ELR (cell line): ENCODE data around the gene MAD1L1.
"Not testable (repeated sequence)": the region's sequence is repeated elsewhere in the genome, so short reads cannot be mapped to it uniquely, and the experiment has no call there.

Source experiments
- DNase-seq: peaks from one replicate; pipeline ENCODE4 v3.0.0-alpha.2; 2015; ENCODE audit warnings: low read depth

MAD1L1 gene

GRCh38 chr7:1875392-1876199 lies 357.1 kb downstream of the MAD1L1 start:
- not testable (repeated sequence) for DNase-seq

DNA sequence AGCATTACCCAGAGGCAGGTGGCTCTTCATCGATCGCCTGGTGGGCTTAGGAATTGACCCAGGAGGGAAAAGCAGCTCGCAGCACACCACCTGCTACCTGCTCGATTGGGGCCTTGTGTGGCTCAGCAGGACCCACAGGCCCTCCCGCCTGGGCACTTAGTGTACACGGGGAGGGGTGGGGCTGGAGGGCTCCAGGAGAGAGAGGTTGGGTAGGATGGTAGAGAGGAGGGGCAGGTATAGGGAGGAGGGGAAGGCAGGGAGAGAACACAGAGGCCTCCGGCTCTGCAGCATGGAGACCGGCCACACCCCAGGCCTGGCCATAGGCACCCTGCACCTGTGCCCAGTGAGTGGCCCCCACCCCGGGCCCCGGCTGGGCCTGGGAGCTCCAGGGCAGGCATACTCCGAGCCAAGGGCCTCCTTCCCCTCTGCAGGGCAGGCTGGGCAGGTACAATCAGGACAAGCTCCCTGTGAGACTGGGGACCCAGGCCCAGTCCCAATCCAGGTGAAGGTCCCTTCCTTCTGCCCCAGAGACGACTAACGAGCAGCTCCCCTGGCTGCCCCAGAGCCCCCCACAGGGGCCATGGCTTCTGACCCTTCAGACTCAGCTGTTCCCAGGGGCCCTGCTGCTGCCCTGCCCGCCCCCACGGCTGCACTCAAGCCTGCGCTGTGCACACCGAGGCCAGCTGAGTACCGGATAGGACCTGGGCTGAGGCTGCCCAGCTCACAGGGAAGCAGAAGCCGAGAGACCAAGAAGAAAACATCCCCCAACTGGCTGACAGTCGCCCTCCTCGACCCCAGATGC lies 358.0 kb downstream of the MAD1L1 start:
- DNase-seq, result not testable (repeated sequence)

- no peak for DNase-seq
Observed at GRCh38 chr7:1873857-1874589, 358.7 kb downstream of the MAD1L1 start.

DNA sequence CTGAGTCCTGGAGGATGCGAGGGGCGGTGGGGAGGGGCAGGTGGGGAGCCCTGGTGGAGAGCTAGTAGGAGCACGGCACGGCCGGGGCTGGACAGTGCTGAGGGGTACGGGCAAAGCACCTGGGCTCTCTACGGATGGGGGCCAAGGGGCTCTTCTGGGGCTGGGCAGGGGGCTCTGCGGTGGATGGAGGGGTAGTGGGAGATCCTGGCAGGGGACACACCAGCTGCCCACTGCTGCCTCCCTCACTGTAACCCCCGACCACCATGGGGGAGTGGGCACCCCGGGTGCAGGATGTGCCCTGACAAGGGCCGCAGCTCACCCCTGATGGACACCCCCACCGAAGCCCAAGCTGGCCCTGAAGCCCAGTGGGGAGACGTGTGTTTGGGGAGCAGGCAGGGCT lies 359.3 kb downstream of the MAD1L1 start:
- DNase-seq, result no peak

DNA sequence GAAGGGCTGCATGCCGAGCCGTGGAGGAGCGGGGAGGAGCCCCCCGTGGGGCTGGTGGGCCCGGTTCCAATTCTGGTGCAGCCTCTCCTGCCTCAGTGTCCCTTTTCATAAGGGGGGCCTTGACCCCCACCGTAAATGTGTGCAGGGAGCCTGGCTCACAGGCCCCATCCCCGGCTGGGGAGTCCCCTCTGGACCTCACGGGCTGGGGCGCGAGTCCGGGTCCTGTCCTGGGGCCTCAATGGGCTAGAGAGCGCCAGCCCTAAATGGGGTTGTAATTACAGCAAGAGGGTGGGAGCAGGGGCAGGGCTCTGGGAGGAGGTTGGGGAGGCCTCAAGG lies 359.7 kb downstream of the MAD1L1 start:
- no peak for DNase-seq

DNA sequence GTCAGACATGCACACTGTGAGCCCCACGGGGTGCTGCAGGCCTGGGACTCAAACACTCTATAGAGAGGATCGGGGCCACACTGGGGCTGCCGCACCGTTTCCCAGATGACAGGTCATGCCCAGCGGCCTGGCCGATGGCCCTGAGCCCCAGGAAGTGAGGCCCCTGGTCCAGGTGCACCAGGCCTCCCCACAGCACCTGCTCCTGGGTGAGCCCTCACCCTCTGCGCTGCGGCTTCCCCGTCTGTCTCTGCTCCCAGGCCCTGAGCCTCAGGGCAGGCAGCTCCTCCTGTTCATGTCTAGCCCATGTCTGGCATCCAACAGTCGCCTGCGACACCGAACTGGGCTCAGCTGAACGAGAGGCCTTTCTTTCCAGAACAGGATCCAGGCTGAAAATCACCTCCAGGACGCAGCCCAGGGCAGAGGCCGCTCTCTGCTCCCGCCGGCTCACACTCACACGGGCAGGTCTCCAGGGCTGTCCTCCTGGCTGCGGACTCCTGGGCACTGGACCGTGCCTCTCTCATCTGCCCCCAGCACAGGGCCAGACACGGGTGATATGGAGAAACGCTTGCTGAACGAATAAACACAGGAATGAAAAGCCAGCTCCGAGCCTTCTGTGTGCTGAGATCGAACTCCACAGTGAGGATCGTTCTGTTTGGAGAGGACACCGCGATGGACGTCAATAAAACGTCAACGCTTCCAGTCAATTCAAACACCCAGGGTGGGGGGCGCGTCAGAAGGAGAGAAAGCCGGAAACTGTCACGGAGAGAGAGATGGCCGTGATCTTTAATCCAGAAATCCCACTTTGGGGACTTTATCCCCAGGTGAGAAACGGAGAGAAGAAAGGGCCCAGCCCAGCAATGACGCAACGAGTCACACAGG lies 360.3 kb downstream of the MAD1L1 start:
- DNase-seq, result no peak

DNA sequence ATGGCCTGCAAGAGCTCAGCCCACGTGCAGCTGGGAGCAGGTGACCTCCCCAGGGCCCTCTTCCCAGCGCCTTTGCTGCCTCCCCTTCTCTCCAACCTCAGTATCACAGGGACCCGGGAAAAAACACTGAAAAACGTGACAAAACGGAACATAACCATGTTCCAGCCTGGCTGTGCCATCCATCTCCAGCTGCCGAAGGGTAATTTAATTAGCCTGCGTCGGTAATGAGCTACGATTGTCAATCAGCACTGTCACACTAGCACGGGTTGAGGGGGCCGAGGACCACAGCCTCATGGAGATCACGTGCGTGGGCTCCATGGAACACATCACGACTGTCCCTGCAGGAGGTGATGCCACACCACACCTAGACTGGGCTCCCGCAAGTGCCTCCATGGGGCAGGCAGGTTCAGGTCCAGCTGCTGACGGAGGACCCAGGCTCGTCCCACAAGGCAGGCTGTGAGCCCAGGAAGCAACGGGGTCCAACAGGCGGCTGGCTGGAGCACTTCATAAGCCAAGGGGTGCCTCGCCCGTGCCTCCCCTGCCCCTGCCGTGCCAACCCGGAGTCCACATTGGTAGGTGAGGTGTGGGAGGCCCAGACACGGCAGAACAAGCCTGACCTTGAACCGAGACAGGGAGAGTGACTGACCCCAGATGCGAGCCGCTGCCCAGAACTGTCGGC lies 363.2 kb downstream of the MAD1L1 start:
- DNase-seq, result no peak

DNA sequence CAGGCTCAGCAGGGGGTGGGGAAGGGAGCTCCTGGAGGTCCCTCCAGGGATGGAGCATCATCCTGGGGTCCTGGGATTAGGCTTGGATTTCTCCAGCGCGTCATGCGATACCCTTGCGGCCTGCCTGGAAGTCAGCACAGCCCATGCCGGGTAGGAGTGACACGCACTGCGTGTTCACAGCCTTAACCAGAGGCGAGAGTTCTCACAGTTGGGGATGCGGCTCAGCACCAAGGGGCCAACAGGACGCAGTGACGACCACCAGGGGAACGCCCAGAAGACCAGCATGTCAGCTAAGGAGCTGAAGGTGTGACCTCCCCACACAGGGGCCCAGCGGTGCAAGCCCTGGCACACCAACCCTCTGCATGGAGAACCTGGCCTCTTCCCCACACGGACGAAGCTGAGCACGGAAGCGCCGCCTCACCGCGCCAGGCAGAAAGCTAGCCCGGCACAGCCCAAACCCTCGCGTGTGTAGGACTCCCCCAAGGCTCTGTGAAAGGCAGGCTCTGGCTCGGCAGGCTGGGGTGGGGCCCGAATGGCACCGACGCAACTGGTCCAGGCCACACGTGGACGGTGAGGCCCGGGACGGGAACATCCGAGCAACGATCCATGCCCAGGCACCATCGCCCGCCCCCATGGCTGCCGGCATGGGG lies 364.1 kb downstream of the MAD1L1 start:
- DNase-seq, result no peak

- DNase-seq, result no peak
Observed at GRCh38 chr7:1867370-1868260, 365.1 kb downstream of the MAD1L1 start.

DNA sequence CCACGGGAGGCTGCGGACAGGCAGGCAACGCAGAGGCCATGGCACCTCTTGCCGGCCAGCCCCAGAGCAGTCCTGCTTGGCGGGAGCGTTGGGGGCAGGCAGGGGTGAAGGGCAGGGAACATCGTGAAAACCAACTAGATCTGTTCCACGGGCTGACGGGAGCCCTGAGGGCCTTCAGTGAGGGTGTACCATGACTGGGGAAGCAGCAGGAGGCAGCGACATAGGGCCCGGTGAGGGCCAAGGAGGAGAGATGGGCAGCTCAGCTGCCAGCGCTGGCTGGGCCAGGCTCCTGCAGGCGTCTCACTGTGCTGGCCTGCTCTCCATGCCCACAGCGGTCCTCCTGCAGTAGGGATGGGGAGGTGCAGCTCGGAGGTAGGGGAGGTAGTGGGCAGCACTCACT lies 366.1 kb downstream of the MAD1L1 start:
- DNase-seq, result no peak

DNA sequence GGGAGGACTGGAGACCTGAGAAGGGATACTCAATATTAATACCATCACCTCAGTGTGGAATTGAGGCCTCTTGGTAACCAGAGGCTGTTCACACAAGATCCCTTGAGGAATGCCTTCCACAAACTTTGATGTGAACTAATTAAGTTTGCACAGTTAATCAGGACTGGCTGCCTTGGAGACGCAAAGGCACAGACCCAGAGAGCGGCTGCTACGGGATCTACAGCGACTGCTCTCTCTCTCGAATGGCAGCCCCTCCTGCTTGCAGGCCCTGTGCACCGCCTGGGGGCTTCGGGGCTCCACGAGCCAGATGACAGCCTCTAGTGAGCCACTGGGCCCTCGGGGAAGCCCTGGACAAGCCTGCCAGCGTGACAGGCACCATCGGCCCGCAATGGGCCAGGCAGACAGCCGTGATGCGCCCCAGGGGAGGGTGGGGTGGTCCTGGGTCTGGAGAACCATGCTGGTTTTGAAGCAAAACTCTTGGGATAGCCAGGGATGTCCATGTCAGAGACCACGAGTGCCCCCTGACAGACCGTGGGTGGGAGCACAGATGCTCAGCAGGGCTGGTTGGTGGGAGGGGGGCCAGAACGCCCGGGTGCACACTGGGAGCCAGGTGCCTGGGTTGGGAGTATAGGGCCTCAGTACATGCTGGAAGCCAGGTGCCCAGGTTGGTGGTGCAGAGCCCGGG lies 367.0 kb downstream of the MAD1L1 start:
- no peak for DNase-seq

DNA sequence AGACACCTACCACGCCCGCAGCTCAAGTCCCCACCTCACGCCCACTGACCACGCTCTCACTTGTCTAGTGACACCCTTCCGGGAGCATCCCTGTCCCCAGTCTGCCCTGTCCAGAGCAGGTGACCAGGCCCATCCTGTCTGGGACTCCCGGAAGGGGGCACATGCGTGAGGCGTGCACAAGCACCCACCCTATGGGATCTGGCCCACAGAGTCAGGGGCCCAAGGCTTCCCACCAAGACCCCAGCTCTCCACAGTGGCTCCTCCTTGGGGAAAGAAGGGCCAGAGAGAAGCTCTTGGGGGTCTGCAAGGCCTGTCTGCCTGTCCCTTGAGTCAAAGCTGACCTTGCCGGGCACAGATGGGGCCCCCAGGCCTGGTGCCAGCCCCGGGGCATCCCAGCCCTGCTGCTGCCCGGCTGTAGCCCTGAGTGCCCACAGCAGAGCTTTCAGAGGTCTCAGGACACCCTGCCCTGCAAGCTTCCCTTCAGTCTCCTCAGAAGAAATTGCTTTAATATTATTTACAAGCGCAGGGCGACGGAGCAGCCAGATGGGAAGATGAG lies 367.7 kb downstream of the MAD1L1 start:
- no peak for DNase-seq

DNA sequence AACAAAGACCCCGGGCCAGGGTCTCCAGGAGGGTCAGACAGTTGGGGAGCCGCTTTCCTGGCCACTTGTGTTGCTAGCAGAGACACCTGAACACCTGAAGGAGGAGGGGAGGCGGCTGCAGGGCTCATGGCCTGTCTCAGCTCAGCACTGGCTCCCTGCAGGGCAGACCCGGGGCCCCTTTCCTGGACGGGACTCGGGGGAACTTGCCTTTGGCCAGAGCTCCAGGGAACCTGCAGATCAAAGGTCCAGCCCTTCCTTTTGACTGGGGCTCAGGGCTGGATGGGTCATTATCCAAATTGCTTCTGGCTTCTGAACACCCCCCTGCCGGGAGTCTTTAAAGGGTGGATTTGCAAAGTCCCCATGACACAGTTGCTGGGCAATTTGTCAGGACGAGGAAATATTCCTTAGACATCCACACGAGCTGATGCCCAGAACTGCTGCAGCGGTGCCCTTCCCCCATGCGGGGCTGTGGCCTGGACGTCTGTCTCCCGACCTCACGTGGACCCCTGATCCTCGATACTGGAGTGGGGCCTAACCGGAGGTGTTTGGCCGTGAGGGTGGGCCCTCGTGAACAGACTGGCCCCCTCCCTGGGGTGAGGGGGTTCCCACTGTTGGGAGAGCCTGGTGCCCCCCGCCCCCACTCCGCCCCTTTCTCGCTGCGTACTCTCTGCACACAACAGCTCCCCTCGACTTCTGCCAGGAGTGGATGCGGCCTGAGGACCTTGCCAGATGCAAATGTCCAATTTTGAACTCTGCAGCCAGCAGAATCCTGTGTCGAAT lies 368.4 kb downstream of the MAD1L1 start:
- DNase-seq, result no peak

GRCh38 chr7:1863091-1863900 lies 369.4 kb downstream of the MAD1L1 start:
- no peak for DNase-seq

GRCh38 chr7:1862560-1862959 lies 370.2 kb downstream of the MAD1L1 start:
- DNase-seq, result no peak

GRCh38 chr7:1861799-1862458 lies 370.8 kb downstream of the MAD1L1 start:
- DNase-seq, result no peak
